B cell (primary cell): Measurements from ENCODE around the gene COL6A1.

Source experiments
- EZH2 ChIP-seq: IDR thresholded peaks from 2 replicates; pipeline ENCODE4 v1.6.1; 2012; ENCODE audit warnings: borderline replicate concordance, low read depth, mild to moderate bottlenecking, moderate library complexity, low read length; ENCODE audit not compliant: insufficient read depth, poor library complexity, severe bottlenecking
- TF ChIP-seq, protein P1 (sequence below): fragments of 200-600 bp; IDR thresholded peaks from one replicate; pipeline ENCODE4 v1.8.0; 2022; ENCODE audit warnings: antibody characterized with exemption, mild to moderate bottlenecking

- TF ChIP-seq, protein P1, sequence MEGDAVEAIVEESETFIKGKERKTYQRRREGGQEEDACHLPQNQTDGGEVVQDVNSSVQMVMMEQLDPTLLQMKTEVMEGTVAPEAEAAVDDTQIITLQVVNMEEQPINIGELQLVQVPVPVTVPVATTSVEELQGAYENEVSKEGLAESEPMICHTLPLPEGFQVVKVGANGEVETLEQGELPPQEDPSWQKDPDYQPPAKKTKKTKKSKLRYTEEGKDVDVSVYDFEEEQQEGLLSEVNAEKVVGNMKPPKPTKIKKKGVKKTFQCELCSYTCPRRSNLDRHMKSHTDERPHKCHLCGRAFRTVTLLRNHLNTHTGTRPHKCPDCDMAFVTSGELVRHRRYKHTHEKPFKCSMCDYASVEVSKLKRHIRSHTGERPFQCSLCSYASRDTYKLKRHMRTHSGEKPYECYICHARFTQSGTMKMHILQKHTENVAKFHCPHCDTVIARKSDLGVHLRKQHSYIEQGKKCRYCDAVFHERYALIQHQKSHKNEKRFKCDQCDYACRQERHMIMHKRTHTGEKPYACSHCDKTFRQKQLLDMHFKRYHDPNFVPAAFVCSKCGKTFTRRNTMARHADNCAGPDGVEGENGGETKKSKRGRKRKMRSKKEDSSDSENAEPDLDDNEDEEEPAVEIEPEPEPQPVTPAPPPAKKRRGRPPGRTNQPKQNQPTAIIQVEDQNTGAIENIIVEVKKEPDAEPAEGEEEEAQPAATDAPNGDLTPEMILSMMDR = no peak
- no peak for TF ChIP-seq EZH2
Observed at GRCh38 chr21:46006547-46007491, 25.2 kb downstream of the COL6A1 start.
